OCI-LY1 (cell line): ENCODE measurements around the gene CRMP1.

Experiments
- CTCF ChIP-seq: fragments of 200-600 bp; sonication (generic), shearing (Covaris generic); IDR thresholded peaks from 2 replicates; pipeline ENCODE4 v1.5.1; 2017; ENCODE audit warnings: mild to moderate bottlenecking, antibody characterized with exemption, low read length, moderate library complexity, mixed read lengths
- EZH2 ChIP-seq: fragments of 200-600 bp; sonication (generic), shearing (Covaris generic); IDR thresholded peaks from 2 replicates; pipeline ENCODE4 v1.8.0; 2017; ENCODE audit warnings: borderline replicate concordance, mixed run types, mild to moderate bottlenecking, antibody characterized with exemption, low read length, moderate library complexity, mixed read lengths

DNA sequence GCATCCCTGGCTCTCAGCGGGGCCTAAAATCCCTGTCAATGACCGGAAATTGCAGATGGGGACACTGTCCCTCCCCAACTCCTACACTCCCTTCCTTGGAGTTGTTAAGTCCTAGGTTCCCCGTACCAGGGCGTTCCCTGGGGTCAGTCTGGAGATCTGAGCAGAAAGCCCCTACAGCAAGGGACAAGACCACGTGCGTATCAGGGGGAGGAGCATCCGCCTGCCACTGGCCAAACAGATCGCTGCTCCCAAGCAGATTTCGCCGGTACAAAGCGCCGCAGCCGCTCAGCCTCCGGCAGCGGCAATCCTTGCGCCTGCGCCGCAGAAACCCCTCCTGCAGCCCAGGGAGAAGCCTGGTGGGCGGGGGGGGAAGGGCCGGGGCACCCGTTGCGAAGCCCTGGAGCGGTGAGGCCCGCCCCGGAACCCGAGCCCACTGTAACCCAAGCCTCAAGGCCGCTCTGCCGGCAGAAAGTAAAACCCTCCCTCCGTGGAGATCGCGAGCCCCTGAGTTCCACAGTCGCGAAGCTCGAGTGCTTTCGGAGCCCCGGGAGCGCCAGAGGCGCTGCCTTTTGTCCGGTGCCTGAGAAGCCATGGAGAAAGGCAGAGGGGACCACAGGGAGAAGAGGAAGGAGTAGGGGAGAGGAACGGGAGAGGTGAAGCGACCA is 2.7 kb downstream of the CRMP1 start:
- TF ChIP-seq CTCF, result no peak
- no peak for TF ChIP-seq EZH2
